HG03095 (cell line): ENCODE results near the gene PTPRG.

Experiments used
- ATAC-seq: cut with Tn5 transposase; IDR thresholded peaks from one replicate; pipeline ENCODE4 v1.9.1; 2021; ENCODE audit warnings: moderate library complexity; ENCODE audit not compliant: unreplicated experiment

The PTPRG gene

GRCh38 chr3:61877359-61878138, 316.2 kb downstream of the PTPRG start:
- ATAC-seq: peak; percentile 96

GRCh38 chr3:61882253-61882652, 320.9 kb downstream of the PTPRG start:
- no peak for ATAC-seq

GRCh38 chr3:61884794-61885193, 323.4 kb downstream of the PTPRG start:
- ATAC-seq: no peak

- no peak for ATAC-seq
These were observed 324.0 kb downstream of the PTPRG start for GRCh38 chr3:61885414-61885813.

- ATAC-seq: no peak
These were observed 325.8 kb downstream of the PTPRG start for GRCh38 chr3:61887206-61887605.

GRCh38 chr3:61889259-61889658, 327.9 kb downstream of the PTPRG start:
- ATAC-seq: no peak

GRCh38 chr3:61890167-61890566, 328.8 kb downstream of the PTPRG start:
- ATAC-seq: no peak

- ATAC-seq: no peak
These were observed 329.2 kb downstream of the PTPRG start for GRCh38 chr3:61890586-61890985.

- no peak for ATAC-seq
These were observed 331.5 kb downstream of the PTPRG start for GRCh38 chr3:61892891-61893290.

GRCh38 chr3:61893840-61894566, 332.6 kb downstream of the PTPRG start:
- no peak for ATAC-seq

GRCh38 chr3:61894988-61895935, 333.9 kb downstream of the PTPRG start:
- ATAC-seq: peak; percentile 94

- ATAC-seq: no peak
These were observed 334.9 kb downstream of the PTPRG start for GRCh38 chr3:61896251-61896650.

- ATAC-seq: no peak
These were observed 336.5 kb downstream of the PTPRG start for GRCh38 chr3:61897848-61898247.

- no peak for ATAC-seq
These were observed 338.5 kb downstream of the PTPRG start for GRCh38 chr3:61899700-61900462.

- no peak for ATAC-seq
These were observed 340.1 kb downstream of the PTPRG start for GRCh38 chr3:61901496-61901895.

- no peak for ATAC-seq
These were observed 340.6 kb downstream of the PTPRG start for GRCh38 chr3:61901986-61902385.

GRCh38 chr3:61903074-61903473, 341.7 kb downstream of the PTPRG start:
- no peak for ATAC-seq

- ATAC-seq: peak; percentile 52
These were observed 342.7 kb downstream of the PTPRG start for GRCh38 chr3:61903931-61904657.

GRCh38 chr3:61907210-61907795, 345.9 kb downstream of the PTPRG start:
- no peak for ATAC-seq
